AG04449 (cell line): ENCODE measurements around the gene PDCD4.
"Not testable (repeated sequence)": the region's sequence is repeated elsewhere in the genome, so short reads cannot be mapped to it uniquely, and the experiment has no call there.

Source experiments
- CTCF ChIA-PET: fragments of 350-600 bp; formaldehyde crosslinking; extraction: SDS; loops from one replicate; lab custom pipeline; 2021; ENCODE audit warnings: antibody characterized with exemption; lab: Yijun Ruan, JAX
- POLR2A ChIA-PET: fragments of 400-600, 350-600 bp; formaldehyde crosslinking; extraction: SDS; loops from one replicate; lab custom pipeline; 2020; ENCODE audit warnings: antibody characterized with exemption, inconsistent platforms; lab: Yijun Ruan, JAX
- DNase-seq: peaks from one replicate; pipeline ENCODE4 v3.0.0-alpha.2; 2010; ENCODE audit warnings: low read depth, low spot score
- H3K4me3 ChIP-seq: 2 replicates; pipeline ENCODE4 v1.5.1; 2011; ENCODE audit warnings: low read depth, mild to moderate bottlenecking, control low read depth, low read length
- CTCF ChIP-seq: IDR thresholded peaks from one replicate; pipeline ENCODE4 v1.5.1; 2011; ENCODE audit warnings: mild to moderate bottlenecking, moderate library complexity, low read length, control low read depth, inconsistent platforms; ENCODE audit not compliant: insufficient read depth; ENCODE audit errors: missing control alignments

The PDCD4 gene

GRCh38 chr10:110865186-110865808 lies 6.4 kb upstream of the PDCD4 start:
- TF ChIP-seq CTCF, result no peak
- ChIA-PET CTCF (interaction anchor here (1.0 to 1.7 kb wide), 4 partner anchors 31 to 193 kb away, joined by 3 read pairs; no protein-coding TSS in a partner anchor), POLR2A (no interaction called here)
- H3K4me3 ChIP-seq, result no peak overlapping the region
- no peak for DNase-seq

- no peak for TF ChIP-seq CTCF
- CTCF ChIA-PET, result interaction anchor here (1.3 to 1.7 kb wide), 3 partner anchors 31 to 116 kb away, joined by 3 read pairs; no protein-coding TSS in a partner anchor
- H3K4me3 ChIP-seq, result no peak overlapping the region
- DNase-seq, result no peak
- POLR2A ChIA-PET, result no interaction called here
These were observed 5.8 kb upstream of the PDCD4 start for GRCh38 chr10:110865809-110866482.

- POLR2A ChIA-PET, DNase-seq: not testable (repeated sequence)
- CTCF ChIA-PET, result interaction anchor here (1.3 to 2.1 kb wide), 4 partner anchors 63 to 258 kb away, joined by 3 to 7 read pairs (median 4); no protein-coding TSS in a partner anchor
These were observed 4.5 kb upstream of the PDCD4 start for GRCh38 chr10:110867011-110867806.

GRCh38 chr10:110867807-110868465 lies 3.8 kb upstream of the PDCD4 start:
- CTCF ChIA-PET, result interaction anchor here (1.3 to 2.1 kb wide), 3 partner anchors 64 to 259 kb away, joined by 3 to 7 read pairs (median 4); no protein-coding TSS in a partner anchor
- no peak for DNase-seq

More at GRCh38 chr10:110867011-110867806, 4.5 kb upstream of the PDCD4 start:
- H3K4me3 ChIP-seq, result not testable (repeated sequence)

GRCh38 chr10:110868981-110869380 lies 2.7 kb upstream of the PDCD4 start:
- no peak for DNase-seq
- CTCF ChIA-PET, result interaction anchor here (0.6 to 2.1 kb wide), 2 partner anchors 258 to 1443 kb away, joined by 3 to 7 read pairs; no protein-coding TSS in a partner anchor
- no peak for TF ChIP-seq CTCF
- no peak overlapping the region for H3K4me3 ChIP-seq
- POLR2A ChIA-PET, result interaction anchor here (1.1 kb wide), 1 partner anchor 109 kb away, joined by 3 read pairs; no protein-coding TSS in a partner anchor

More at GRCh38 chr10:110867807-110868465, 3.8 kb upstream of the PDCD4 start:
- no peak overlapping the region for H3K4me3 ChIP-seq
- no peak for TF ChIP-seq CTCF
- POLR2A ChIA-PET, result interaction anchor here (1.1 kb wide), 1 partner anchor 108 kb away, joined by 3 read pairs; no protein-coding TSS in a partner anchor

- no peak for DNase-seq
- no peak for TF ChIP-seq CTCF
- no peak overlapping the region for H3K4me3 ChIP-seq
- CTCF ChIA-PET, result interaction anchor here (0.9 to 1.2 kb wide), 2 partner anchors 10 to 125 kb away, joined by 3 read pairs; no protein-coding TSS in a partner anchor
- POLR2A ChIA-PET, result interaction anchor here (0.7 to 1.2 kb wide), 6 partner anchors 11 to 566 kb away, joined by 3 to 8 read pairs (median 6); partner anchors contain the start of gene SMNDC1
These were observed 868 bp upstream of the PDCD4 start for GRCh38 chr10:110870823-110871297.
